Trophoblast cell (in vitro differentiated cells and primary cell): ENCODE measurements around the gene CDK2.

Experiments used
- DNase-seq, 2 donors: peaks; one replicate each; pipeline ENCODE4 v3.0.0-alpha.2; 2016
- H2AFZ ChIP-seq: 2 replicates; pipeline ENCODE4 v1.6.1; 2013; ENCODE audit warnings: low read length, moderate library complexity, mild to moderate bottlenecking; ENCODE audit not compliant: insufficient read depth, poor library complexity
- H2AK5ac ChIP-seq: 2 replicates; pipeline ENCODE4 v1.6.1; 2013; ENCODE audit warnings: mild to moderate bottlenecking, low read length
- H2BK120ac ChIP-seq: 2 replicates; pipeline ENCODE4 v1.6.1; 2013; ENCODE audit warnings: low read length, mild to moderate bottlenecking, moderate library complexity; ENCODE audit not compliant: insufficient read depth, poor library complexity
- H2BK12ac ChIP-seq: 2 replicates; pipeline ENCODE4 v1.6.1; 2013; ENCODE audit warnings: mild to moderate bottlenecking, low read length, moderate library complexity
- H2BK5ac ChIP-seq: 2 replicates; pipeline ENCODE4 v1.6.1; 2013; ENCODE audit warnings: low read length, low read depth, moderate library complexity, mild to moderate bottlenecking; ENCODE audit not compliant: poor library complexity
- H3K14ac ChIP-seq: 2 replicates; pipeline ENCODE4 v1.6.1; 2013; ENCODE audit warnings: mild to moderate bottlenecking, low read length
- H3K18ac ChIP-seq: 2 replicates; pipeline ENCODE4 v1.6.1; 2013; ENCODE audit warnings: mild to moderate bottlenecking, low read length
- H3K23ac ChIP-seq: 2 replicates; pipeline ENCODE4 v1.6.1; 2013; ENCODE audit warnings: low read length
- H3K27ac ChIP-seq: 2 replicates; pipeline ENCODE4 v1.5.1; 2013; ENCODE audit warnings: low read depth, mild to moderate bottlenecking, inconsistent platforms, low read length, moderate library complexity
- H3K27me3 ChIP-seq: 2 replicates; pipeline ENCODE4 v1.6.1; 2013; ENCODE audit warnings: inconsistent platforms, mild to moderate bottlenecking, low read length, moderate library complexity; ENCODE audit not compliant: insufficient read depth
- H3K36me3 ChIP-seq, 2 experiments: 1 replicate in 1 of 2; 2 replicates in 1 of 2; pipeline ENCODE4 v1.6.1; 2013; ENCODE audit warnings: low read length in 2 of 2, mild to moderate bottlenecking in 2 of 2, moderate library complexity in 1 of 2; ENCODE audit not compliant: insufficient read depth in 2 of 2, control insufficient read depth in 1 of 2
- H3K4ac ChIP-seq: 2 replicates; pipeline ENCODE4 v1.6.1; 2013; ENCODE audit warnings: low read depth, mild to moderate bottlenecking, low read length, moderate library complexity
- H3K4me1 ChIP-seq, 2 experiments: 1 replicate in 1 of 2; 2 replicates in 1 of 2; pipeline ENCODE4 v1.6.1; 2013; ENCODE audit warnings: low read length in 2 of 2, mild to moderate bottlenecking in 2 of 2, moderate library complexity in 1 of 2; ENCODE audit not compliant: insufficient read depth in 2 of 2, control insufficient read depth in 1 of 2
- H3K4me2 ChIP-seq: 2 replicates; pipeline ENCODE4 v1.6.1; 2013; ENCODE audit warnings: inconsistent platforms, mild to moderate bottlenecking, low read length, moderate library complexity
- H3K4me3 ChIP-seq: 2 replicates; pipeline ENCODE4 v1.5.1; 2013; ENCODE audit warnings: mild to moderate bottlenecking, low read depth, low read length, inconsistent platforms
- H3K79me1 ChIP-seq: one replicate; pipeline ENCODE4 v1.6.1; 2013; ENCODE audit warnings: low read length
- H3K79me2 ChIP-seq: 2 replicates; pipeline ENCODE4 v1.6.1; 2013; ENCODE audit warnings: low read length, mild to moderate bottlenecking; ENCODE audit not compliant: control insufficient read depth, insufficient read depth, poor library complexity
- H3K9ac ChIP-seq: 2 replicates; pipeline ENCODE4 v1.6.1; 2013; ENCODE audit warnings: mild to moderate bottlenecking, low read length
- H3K9me3 ChIP-seq: 2 replicates; pipeline ENCODE4 v1.6.1; 2013; ENCODE audit warnings: low read depth, mild to moderate bottlenecking, control low read depth, inconsistent platforms, low read length; ENCODE audit not compliant: insufficient read depth
- H4K12ac ChIP-seq: 2 replicates; pipeline ENCODE4 v1.6.1; 2013; ENCODE audit warnings: low read depth, mild to moderate bottlenecking, low read length, moderate library complexity
- H4K8ac ChIP-seq: 2 replicates; pipeline ENCODE4 v1.6.1; 2013; ENCODE audit warnings: low read depth, mild to moderate bottlenecking, low read length, moderate library complexity
- H4K91ac ChIP-seq: one replicate; pipeline ENCODE4 v1.6.1; 2013; ENCODE audit warnings: low read depth, mild to moderate bottlenecking, low read length, moderate library complexity
- WGBS: extraction: QIAGEN DNeasy Blood & Tissue Kit; methylation state at CpG from one replicate; pipeline ENCODE4 v1.1.7; 2013; ENCODE audit warnings: missing lambda C conversion rate; ENCODE audit not compliant: insufficient read length, insufficient coverage; ENCODE audit errors: extremely low coverage; 5-methylcytosine and 5-hydroxymethylcytosine counted together

The CDK2 gene

DNA sequence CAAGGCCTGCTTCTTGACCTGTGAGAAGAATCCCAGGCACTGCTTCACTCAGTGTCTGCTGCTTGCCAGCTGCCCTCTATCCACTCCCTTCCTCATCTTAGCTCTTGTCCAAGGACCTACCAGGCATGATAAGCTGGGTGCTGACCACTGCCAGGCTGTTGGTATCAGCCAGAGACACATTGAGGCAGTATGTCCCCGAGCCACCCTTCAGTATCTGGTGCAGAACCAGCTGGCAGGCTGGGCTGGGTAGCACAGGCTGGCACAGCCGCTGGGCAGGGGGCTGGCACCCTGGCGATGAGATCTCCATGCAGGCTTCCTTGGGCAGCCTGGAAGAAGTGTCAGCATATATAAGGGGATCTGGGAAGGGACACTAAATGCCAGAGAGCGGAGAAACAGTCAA lies 11.3 kb upstream of the CDK2 start:
- Histone ChIP-seq H3K9ac (no peak overlapping the region), H3K18ac (peak overlapping the region; percentile 73), H3K27me3 (no peaks in the 10 kb centered on the region), H2BK5ac (peak overlapping the region; percentile 74), H2BK120ac (peak overlapping the region; percentile 83), H3K4me2 (no peak overlapping the region), H3K79me1 (peaks cover 23% of the 10 kb centered on the region), H2BK12ac (peak overlapping the region; percentile 37), H3K14ac (peak overlapping the region; percentile 80), H2AK5ac (peak overlapping the region; percentile 74), H4K8ac (peak overlapping the region; percentile 79), H4K91ac (peak overlapping the region; percentile 83), H3K36me3 (peaks cover 14 to 27% of the 10 kb centered on the region in 2 experiments), H3K79me2 (peaks cover 3% of the 10 kb centered on the region), H3K4me1 (peaks cover 28 to 29% of the 10 kb centered on the region in 2 experiments), H3K27ac (peak overlapping the region; percentile 69), H3K4ac (peak overlapping the region; percentile 50), H3K9me3 (no peaks in the 10 kb centered on the region), H3K4me3 (no peak overlapping the region), H4K12ac (peak overlapping the region; percentile 10), H3K23ac (no peak overlapping the region), H2AFZ (peak overlapping the region; percentile 76)
- DNase-seq, result no peak
- WGBS, result no CpG with 5 or more reads among the region's 4 CpGs

DNA sequence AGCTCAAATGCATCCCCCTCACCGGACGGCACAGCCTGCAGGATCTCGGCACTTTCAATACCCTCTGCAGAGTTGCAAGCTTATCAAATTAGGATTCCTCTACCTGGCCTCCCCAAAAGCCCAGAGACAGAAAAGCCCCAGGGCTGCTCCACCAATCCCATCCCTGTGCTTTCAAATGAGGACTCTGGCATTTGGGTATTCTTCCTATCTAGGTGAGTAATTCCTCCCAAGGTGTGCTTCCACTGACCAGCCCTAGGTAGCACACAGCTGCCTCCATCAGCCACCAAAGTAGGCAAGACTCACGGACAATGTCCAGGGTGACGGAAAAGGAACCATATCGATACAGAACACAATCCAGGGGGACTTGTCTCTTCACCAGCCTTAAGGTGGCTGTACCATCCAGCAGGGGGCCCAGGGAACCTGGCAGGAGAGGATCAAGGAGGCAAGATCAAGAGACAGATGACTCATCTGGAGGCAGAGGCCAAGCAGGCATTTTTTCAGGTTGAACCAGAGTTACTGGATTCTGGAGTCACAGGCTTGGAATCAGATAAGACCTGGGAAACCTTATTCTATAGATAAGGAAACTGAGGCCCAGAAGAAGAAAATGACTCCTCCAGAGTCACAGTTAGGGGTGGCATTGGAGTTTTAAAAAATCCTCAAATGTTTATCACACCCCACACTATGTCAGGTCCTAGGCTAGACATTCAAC lies 10.7 kb upstream of the CDK2 start:
- Histone ChIP-seq H3K9ac (no peak overlapping the region), H4K91ac (peak overlapping the region; percentile 83)

DNA sequence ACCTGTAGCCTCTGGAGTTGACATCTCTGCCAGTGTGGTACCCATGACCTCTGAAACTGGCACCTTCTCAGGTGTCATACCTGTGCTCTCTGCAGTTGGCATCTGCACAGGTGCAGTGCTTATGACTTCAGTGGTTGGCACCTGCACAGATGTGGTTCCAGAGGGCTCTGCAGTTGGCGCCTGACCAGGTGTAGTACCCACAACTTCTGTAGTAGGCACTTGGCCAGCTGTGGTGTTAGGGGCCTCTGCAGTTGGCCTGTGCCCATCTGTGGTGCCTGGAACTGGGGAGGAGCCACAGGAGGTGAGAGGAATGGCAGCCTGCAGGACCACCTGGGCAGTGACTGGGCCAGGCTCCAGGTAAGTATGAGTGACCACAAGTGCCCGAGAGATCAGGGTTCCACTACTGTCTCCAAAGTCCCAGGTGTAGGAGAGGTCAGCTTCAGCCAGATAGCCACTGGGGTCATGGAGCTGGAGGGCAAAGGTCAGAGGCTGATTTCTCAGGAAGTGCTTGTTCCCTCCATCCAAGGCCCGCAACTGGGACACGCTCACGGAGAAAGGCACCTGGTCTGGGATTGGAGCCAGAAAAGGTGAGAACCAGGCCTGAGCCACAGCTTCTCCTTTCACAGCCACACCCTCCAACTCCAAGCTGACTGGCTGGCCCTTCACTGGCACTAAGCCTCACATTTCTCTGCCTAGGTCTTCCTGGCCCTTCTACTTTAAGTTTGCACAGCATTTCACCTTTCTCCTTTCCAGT lies 9.3 kb upstream of the CDK2 start:
- Histone ChIP-seq H3K23ac (no peak overlapping the region), H3K4me3 (no peak overlapping the region), H3K36me3 (peaks cover 11 to 17% of the 10 kb centered on the region in 2 experiments), H3K4ac (peak overlapping the region; percentile 35), H2BK120ac (peak overlapping the region; percentile 55), H4K91ac (peak overlapping the region; percentile 78), H3K4me2 (no peak overlapping the region), H2AK5ac (peak overlapping the region; percentile 95), H4K12ac (no peak overlapping the region), H3K14ac (peak overlapping the region; percentile 57), H3K27me3 (no peaks in the 10 kb centered on the region), H3K9ac (no peak overlapping the region), H3K4me1 (peaks cover 28 to 29% of the 10 kb centered on the region in 2 experiments), H2AFZ (no peak overlapping the region), H3K9me3 (no peaks in the 10 kb centered on the region), H3K79me1 (peaks cover 23% of the 10 kb centered on the region), H3K27ac (peak overlapping the region; percentile 57), H3K18ac (peak overlapping the region; percentile 38), H2BK12ac (peak overlapping the region; percentile 78), H4K8ac (peak overlapping the region; percentile 41), H2BK5ac (peak overlapping the region; percentile 54), H3K79me2 (peaks cover 3% of the 10 kb centered on the region)
- no CpG with 5 or more reads among the region's 5 CpGs for WGBS
- no peak for DNase-seq

More for the DNA sequence above, 10.7 kb upstream of the CDK2 start:
- Histone ChIP-seq H3K4me2 (peak overlapping the region; percentile 42), H4K8ac (peak overlapping the region; percentile 79), H3K18ac (peak overlapping the region; percentile 36), H3K23ac (no peak overlapping the region), H3K36me3 (peaks cover 14 to 27% of the 10 kb centered on the region in 2 experiments), H3K9me3 (no peaks in the 10 kb centered on the region), H3K4me3 (no peak overlapping the region), H2AFZ (no peak overlapping the region), H2BK120ac (peak overlapping the region; percentile 83), H3K79me1 (peaks cover 23% of the 10 kb centered on the region), H3K4ac (no peak overlapping the region), H3K4me1 (peaks cover 28 to 29% of the 10 kb centered on the region in 2 experiments), H3K14ac (peak overlapping the region; percentile 48), H2BK12ac (peak overlapping the region; percentile 19), H3K79me2 (peaks cover 3% of the 10 kb centered on the region), H3K27me3 (no peaks in the 10 kb centered on the region), H2BK5ac (peak overlapping the region; percentile 74), H2AK5ac (no peak overlapping the region), H3K27ac (peak overlapping the region; percentile 69), H4K12ac (no peak overlapping the region)
- WGBS, result no CpG with 5 or more reads among the region's 6 CpGs
- peak; percentile 90 to 98 for DNase-seq

DNA sequence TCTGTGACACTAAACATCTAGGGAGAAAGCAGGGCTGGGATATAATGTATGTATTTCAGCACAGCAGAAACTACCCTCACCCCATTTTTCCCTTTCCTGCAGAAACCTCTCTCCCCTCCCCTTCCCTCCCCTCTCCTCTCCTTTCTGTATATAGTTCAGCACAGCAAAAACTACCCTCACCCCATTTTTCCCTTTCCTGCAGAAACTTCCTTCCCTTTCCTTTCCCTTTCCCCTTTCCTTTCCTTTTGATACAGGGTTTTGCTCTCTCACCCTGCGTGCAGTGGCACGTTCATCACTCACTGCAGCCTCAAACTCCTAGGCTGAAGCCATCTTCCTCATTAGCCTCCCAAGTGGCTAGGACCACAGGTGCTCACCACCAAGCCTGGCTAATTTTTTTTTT lies 2.9 kb upstream of the CDK2 start:
- Histone ChIP-seq H3K4me2 (no peak overlapping the region), H2BK5ac (no peak overlapping the region), H3K14ac (no peak overlapping the region), H4K91ac (no peak overlapping the region), H3K27me3 (no peaks in the 10 kb centered on the region), H3K4me3 (no peak overlapping the region), H3K79me2 (peaks cover 16% of the 10 kb centered on the region), H2AK5ac (peak overlapping the region; percentile 80), H3K9ac (no peak overlapping the region), H2AFZ (no peak overlapping the region), H2BK12ac (no peak overlapping the region), H3K27ac (no peak overlapping the region), H4K12ac (no peak overlapping the region), H2BK120ac (no peak overlapping the region), H3K4me1 (peaks cover 9 to 20% of the 10 kb centered on the region in 2 experiments), H3K4ac (no peak overlapping the region), H4K8ac (no peak overlapping the region), H3K79me1 (peaks cover 17% of the 10 kb centered on the region), H3K9me3 (no peaks in the 10 kb centered on the region), H3K23ac (no peak overlapping the region), H3K36me3 (peaks cover 2 to 3% of the 10 kb centered on the region in 2 experiments), H3K18ac (no peak overlapping the region)
- no peak for DNase-seq
- no CpG with 5 or more reads among the region's 2 CpGs for WGBS
